SH-SY5Y (cell line): ENCODE measurements around the gene FBLIM1.

Experiments
- GATA2 ChIP-seq: IDR thresholded peaks from 2 replicates; pipeline ENCODE4 v1.6.1; 2011; ENCODE audit warnings: mild to moderate bottlenecking, low read depth, low read length
- GATA3 ChIP-seq: IDR thresholded peaks from 2 replicates; pipeline ENCODE4 v1.6.1; 2011; ENCODE audit warnings: low read depth, mild to moderate bottlenecking, low read length, moderate library complexity

DNA sequence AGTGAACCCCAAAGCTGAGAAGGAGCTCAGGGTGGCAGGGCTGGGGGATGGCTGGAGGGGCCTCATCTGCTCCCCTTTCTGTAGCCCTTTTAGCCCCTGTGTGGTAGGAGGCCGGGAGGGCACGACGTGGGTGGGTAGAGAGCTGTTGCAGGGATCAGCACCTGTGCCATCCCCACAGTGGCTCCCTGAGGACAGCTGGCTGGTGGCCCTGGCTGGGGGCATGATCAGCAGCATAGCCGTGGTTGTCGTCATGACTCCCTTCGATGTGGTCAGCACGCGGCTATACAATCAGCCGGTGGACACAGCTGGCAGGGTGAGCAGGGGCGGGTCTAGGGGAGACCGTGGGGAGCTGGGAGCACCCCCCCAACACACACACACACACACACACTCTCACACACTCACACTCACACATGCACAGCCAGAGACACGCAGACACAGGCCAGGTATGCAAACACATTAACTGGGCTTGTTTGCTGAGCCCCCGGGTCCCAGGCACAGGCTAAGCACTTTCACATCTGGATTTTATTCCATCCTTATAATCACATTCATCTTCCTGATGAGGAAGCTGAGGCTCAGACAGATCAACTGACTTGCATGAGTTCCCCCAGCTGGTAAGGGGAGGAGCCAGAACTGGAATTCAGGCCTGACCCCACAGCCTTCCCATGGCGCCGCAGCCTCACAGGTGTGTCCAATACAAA is 20.0 kb upstream of the FBLIM1 start:
- TF ChIP-seq GATA3 (no peak), GATA2 (no peak)
